Gastroesophageal sphincter (tissue), 3 donors: ENCODE results near the gene INKA1.
A peak's percentile ranks its signal among the peaks of the same experiment; 100 is the strongest.

Experiments
- CTCF ChIP-seq, 4 experiments: fragments of 200-600 bp in 2 of 4; fragments of 450-650 bp in 2 of 4; sonication (generic) in 1 of 4; IDR thresholded peaks; one replicate each; pipeline ENCODE4 v1.5.1; 2017 to 2019; ENCODE audit warnings: antibody characterized with exemption in 4 of 4, mild to moderate bottlenecking in 2 of 4, moderate library complexity in 2 of 4
- EP300 ChIP-seq: sonication (generic); formaldehyde crosslinking; IDR thresholded peaks from one replicate; pipeline ENCODE4 v1.6.1; 2017; ENCODE audit warnings: antibody characterized with exemption, mild to moderate bottlenecking
- POLR2A ChIP-seq, 2 donors: fragments of 450-650 bp; IDR thresholded peaks; one replicate each; pipeline ENCODE4 v1.6.1; 2017; ENCODE audit warnings: antibody characterized with exemption in 2 of 2, mild to moderate bottlenecking in 2 of 2, moderate library complexity in 1 of 2
- POLR2AphosphoS5 ChIP-seq: sonication (generic); formaldehyde crosslinking; IDR thresholded peaks from one replicate; pipeline ENCODE4 v1.6.1; 2017; ENCODE audit warnings: antibody characterized with exemption

- no peak for TF ChIP-seq CTCF (IDR thresholded peaks at IDR 0.05)
- TF ChIP-seq POLR2AphosphoS5 = peak; percentile 82
- no peak for TF ChIP-seq EP300
- TF ChIP-seq POLR2A (IDR thresholded peaks at IDR 0.05) = peak; percentile 68 to 77
Observed at GRCh38 chr3:49786357-49787181, 16.5 kb upstream of the INKA1 start, which contains the start of gene IP6K1.
